ENCODE results near the gene ARMH3. TPM values are rescaled to one million over a fixed set of nuclear protein-coding genes. Genes with fewer than 3 reads are reported as not detected.

The ARMH3 gene
- total RNA-seq, 2 experiments from 2014 or later, result 25.2 to 26.3 TPM

DNA sequence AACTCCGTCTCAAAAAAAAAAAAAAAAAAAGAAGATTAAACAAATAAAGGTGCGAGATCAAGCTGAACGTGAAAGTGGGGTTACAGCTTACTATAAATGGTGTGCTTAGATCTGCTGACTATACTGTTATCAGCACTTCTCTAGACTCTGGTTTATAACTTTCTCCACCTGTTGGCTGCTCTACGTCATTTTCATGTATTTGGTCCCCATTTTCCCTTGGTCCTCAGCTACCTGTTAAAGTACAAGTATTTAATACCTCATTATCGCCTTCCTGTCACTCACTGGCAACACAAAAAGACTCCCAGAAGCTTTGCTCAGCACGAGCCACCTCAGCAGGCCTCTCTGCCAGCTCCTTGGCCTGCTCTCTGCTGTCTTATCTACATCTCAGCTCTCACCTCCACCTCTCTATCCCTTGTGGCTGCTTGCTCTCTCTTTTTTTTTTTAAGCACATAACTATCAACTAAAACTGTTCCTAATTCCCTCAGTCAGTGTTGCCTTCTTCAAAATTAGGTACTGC lies 95.0 kb downstream of the ARMH3 start:
- ChIA-PET CTCF (interaction anchor here (0.8 to 1.6 kb wide), 2 partner anchors 112 to 121 kb away, joined by 3 read pairs; no protein-coding TSS in a partner anchor), POLR2A (interaction anchor here (1.0 kb wide), 1 partner anchor 8 kb away, joined by 3 read pairs; no protein-coding TSS in a partner anchor)
- Mint-ChIP-seq H3K36me3 (ENCODE audit: low read depth) (peaks cover 15% of the 10 kb centered on the region), H3K27me3 (ENCODE audit: low read depth) (no peaks in the 10 kb centered on the region), H3K9me3 (ENCODE audit: insufficient read depth) (no peaks in the 10 kb centered on the region), H3K4me1 (ENCODE audit: low read depth) (no peaks in the 10 kb centered on the region), H3K27ac (no peak overlapping the region), H3K4me3 (no peak overlapping the region)
- DNase-seq (no peak), ATAC-seq (no peak)

DNA sequence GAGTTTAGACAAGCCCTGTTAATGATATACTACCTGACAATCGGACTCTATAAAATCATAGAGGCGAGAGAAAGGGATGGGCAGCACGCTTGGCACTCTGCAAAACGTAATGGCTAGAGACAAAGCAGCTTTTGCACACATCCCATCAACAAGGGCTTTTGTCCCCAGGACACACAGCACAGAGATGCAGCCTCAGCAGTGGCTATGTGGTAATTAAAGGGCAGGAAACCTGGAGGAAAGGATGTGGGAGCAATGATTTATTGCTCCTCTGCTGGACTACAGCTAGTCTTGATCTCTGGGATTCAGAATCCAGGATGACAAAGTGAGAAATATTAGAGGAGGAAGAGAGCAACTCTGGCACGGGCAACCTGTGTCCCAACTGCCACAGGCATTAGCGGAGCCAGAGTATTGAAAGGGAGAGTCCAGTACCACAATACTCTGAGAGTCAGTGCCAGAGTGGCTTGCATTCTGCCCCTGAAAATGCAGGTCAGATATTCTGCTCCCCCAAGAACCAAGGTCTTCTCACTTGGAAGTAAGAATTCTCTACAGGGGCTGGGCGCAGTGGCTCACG lies 96.5 kb downstream of the ARMH3 start:
- Mint-ChIP-seq H3K4me1 (ENCODE audit: low read depth) (no peaks in the 10 kb centered on the region), H3K27me3 (ENCODE audit: low read depth) (no peaks in the 10 kb centered on the region), H3K9me3 (ENCODE audit: insufficient read depth) (no peaks in the 10 kb centered on the region), H3K27ac (no peak overlapping the region), H3K4me3 (no peak overlapping the region), H3K36me3 (ENCODE audit: low read depth) (peaks cover 19% of the 10 kb centered on the region)
- DNase-seq (no peak), ATAC-seq (no peak)
- ChIA-PET POLR2A (interaction anchor here (0.9 kb wide), 1 partner anchor 9 kb away, joined by 3 read pairs; no protein-coding TSS in a partner anchor), CTCF (no interaction called here)

DNA sequence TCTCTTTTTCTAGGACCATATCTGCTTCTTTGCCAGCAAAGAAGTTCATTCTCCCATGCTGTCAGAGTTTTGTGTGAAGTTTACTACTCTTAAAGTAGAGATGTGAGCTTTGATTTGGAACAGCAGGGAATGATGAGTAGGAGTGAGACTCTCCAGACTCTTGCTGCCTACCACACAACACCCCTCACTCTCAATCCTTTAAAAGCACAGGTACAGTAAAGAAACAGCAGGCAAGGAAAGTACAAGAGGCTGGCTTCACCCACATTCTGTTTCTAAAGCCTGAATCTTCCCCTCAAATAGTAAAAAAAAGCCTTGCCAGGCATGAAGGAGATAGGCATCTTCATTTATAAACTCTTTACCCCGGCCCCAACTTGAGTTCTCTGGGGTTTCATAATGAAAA lies 97.3 kb downstream of the ARMH3 start:
- H3K36me3 Mint-ChIP-seq (ENCODE audit: low read depth), result peaks cover 26% of the 10 kb centered on the region
- CTCF ChIA-PET, result interaction anchor here (1.2 to 2.0 kb wide), 3 partner anchors 14 to 115 kb away, joined by 4 to 7 read pairs (median 5); no protein-coding TSS in a partner anchor
- ATAC-seq (no peak), DNase-seq (no peak)
- POLR2A ChIA-PET, result interaction anchor here (0.9 kb wide), 1 partner anchor 10 kb away, joined by 3 read pairs; no protein-coding TSS in a partner anchor
- no peak overlapping the region for H3K27ac Mint-ChIP-seq
- no peaks in the 10 kb centered on the region for H3K27me3 Mint-ChIP-seq (ENCODE audit: low read depth)
- H3K4me3 Mint-ChIP-seq, result no peak overlapping the region
- no peaks in the 10 kb centered on the region for H3K9me3 Mint-ChIP-seq (ENCODE audit: insufficient read depth)
- H3K4me1 Mint-ChIP-seq (ENCODE audit: low read depth), result no peaks in the 10 kb centered on the region

DNA sequence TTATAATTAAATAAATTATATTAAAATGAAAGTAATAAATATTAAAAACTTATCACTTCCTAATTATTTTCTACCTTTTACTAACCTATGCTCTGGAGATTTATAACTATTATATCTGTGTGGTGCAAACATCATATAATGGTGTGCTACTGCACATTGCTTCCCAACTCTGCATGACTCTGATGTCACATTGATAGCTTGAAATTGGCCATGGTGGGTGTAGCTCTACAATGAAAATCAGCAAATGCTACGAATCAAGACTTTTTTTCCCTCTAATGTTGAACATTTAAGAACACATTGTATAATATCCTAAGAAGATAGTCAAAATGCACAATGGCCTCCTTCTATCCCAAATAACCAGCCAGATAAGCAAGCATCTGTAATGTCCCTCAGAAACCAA lies 99.1 kb downstream of the ARMH3 start:
- H3K9me3 Mint-ChIP-seq (ENCODE audit: insufficient read depth), result no peaks in the 10 kb centered on the region
- DNase-seq, result no peak
- POLR2A ChIA-PET, result no interaction called here
- H3K4me1 Mint-ChIP-seq (ENCODE audit: low read depth), result no peaks in the 10 kb centered on the region
- ATAC-seq, result no peak
- CTCF ChIA-PET, result interaction anchor here (1.6 kb wide), 1 partner anchor 15 kb away, joined by 6 read pairs; no protein-coding TSS in a partner anchor
- no peak overlapping the region for H3K27ac Mint-ChIP-seq
- H3K27me3 Mint-ChIP-seq (ENCODE audit: low read depth), result no peaks in the 10 kb centered on the region
- peaks cover 43% of the 10 kb centered on the region for H3K36me3 Mint-ChIP-seq (ENCODE audit: low read depth)
- H3K4me3 Mint-ChIP-seq, result no peak overlapping the region

DNA sequence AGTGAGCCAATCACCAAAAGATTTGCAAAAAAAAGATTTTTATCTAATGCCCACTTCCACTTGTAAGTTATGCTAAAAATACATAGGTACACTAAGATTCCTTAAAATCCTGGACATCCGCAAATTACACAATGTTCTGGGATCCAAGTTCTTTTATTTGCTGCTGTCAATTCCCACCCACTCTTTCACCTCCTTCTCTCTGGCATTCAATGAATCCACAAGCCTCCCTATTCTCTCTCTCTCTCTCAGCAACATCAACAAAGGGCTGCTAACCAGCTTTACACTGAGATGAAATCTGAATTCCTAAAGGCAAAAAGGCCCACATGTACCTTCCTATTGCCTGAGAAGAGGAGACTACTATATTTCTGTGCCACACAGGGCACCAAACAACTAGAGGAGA lies 99.9 kb downstream of the ARMH3 start:
- Mint-ChIP-seq H3K27me3 (ENCODE audit: low read depth) (no peaks in the 10 kb centered on the region), H3K4me1 (ENCODE audit: low read depth) (no peaks in the 10 kb centered on the region), H3K9me3 (ENCODE audit: insufficient read depth) (no peaks in the 10 kb centered on the region), H3K36me3 (ENCODE audit: low read depth) (peaks cover 44% of the 10 kb centered on the region), H3K27ac (no peak overlapping the region), H3K4me3 (no peak overlapping the region)
- ChIA-PET CTCF (interaction anchor here (1.6 kb wide), 1 partner anchor 14 kb away, joined by 6 read pairs; no protein-coding TSS in a partner anchor), POLR2A (no interaction called here)
- ATAC-seq (no peak), DNase-seq (no peak)

DNA sequence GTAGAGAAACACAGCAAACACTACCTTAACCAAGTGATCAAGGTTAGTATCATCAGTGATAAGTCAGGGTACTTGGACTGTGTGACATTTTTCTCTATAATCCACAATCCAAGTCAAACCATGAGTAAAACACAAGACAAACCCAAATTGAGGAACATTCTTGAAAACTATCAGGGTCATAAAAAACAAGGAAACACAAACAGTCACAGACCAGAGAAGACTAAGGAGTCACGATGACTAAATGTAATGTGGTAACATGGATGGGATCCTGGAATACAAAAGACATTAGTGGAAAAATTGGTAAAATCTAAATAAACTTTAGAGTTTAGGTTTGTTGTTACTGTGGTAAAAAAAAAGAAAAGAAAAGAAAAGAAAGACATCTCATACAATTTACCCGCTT lies 103.8 kb downstream of the ARMH3 start:
- Mint-ChIP-seq H3K36me3 (ENCODE audit: low read depth) (peaks cover 65% of the 10 kb centered on the region), H3K27me3 (ENCODE audit: low read depth) (no peaks in the 10 kb centered on the region), H3K27ac (no peak overlapping the region), H3K9me3 (ENCODE audit: insufficient read depth) (peaks cover 14% of the 10 kb centered on the region), H3K4me3 (no peak overlapping the region), H3K4me1 (ENCODE audit: low read depth) (peaks cover 2% of the 10 kb centered on the region)
- DNase-seq (no peak), ATAC-seq (no peak)
- ChIA-PET POLR2A (no interaction called here), CTCF (no interaction called here)

DNA sequence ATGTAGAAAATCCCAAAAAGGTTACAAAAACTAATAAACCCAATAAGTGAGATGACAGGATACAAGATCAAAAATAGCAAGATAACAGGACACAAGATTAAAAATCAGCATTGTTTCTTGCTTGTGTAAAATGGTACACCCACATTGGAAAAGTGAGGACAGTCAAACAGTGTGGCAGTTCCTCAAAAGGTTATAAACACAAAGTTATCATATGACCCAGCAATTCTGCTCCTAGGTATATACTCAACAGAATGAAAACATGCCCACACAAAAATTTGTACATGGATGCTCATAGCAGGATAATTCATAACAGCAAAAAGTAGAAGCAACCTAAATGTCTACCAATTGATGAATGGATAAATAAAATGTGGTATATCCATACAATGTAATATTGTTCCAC lies 105.8 kb downstream of the ARMH3 start:
- H3K4me1 Mint-ChIP-seq (ENCODE audit: low read depth), result peaks cover 2% of the 10 kb centered on the region
- no peak overlapping the region for H3K27ac Mint-ChIP-seq
- peaks cover 60% of the 10 kb centered on the region for H3K36me3 Mint-ChIP-seq (ENCODE audit: low read depth)
- H3K27me3 Mint-ChIP-seq (ENCODE audit: low read depth), result no peaks in the 10 kb centered on the region
- ATAC-seq (no peak), DNase-seq (no peak)
- peaks cover 18% of the 10 kb centered on the region for H3K9me3 Mint-ChIP-seq (ENCODE audit: insufficient read depth)
- CTCF ChIA-PET, result no interaction called here
- no peak overlapping the region for H3K4me3 Mint-ChIP-seq
- POLR2A ChIA-PET, result no interaction called here

DNA sequence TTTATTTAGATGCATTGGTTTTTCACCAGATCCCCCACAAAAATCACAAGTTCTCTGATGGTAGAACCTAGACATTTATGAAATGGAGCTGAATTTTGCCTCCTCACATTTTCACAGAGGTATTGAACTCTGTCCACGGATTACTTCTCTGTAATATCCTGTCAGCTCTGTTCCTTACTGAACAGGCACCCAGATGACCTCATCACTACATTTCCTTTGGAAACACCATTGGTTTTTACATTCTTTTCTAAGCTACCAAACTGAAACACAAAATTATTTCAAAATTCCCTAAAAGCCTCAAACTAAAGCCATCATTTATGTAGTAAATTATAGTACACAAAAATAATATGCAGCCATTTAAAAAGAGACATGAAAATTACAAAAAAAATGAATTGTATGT lies 114.1 kb downstream of the ARMH3 start:
- Mint-ChIP-seq H3K4me3 (no peak overlapping the region), H3K36me3 (ENCODE audit: low read depth) (peaks cover 27% of the 10 kb centered on the region), H3K4me1 (ENCODE audit: low read depth) (no peaks in the 10 kb centered on the region), H3K27ac (no peak overlapping the region), H3K9me3 (ENCODE audit: insufficient read depth) (peaks cover 4% of the 10 kb centered on the region), H3K27me3 (ENCODE audit: low read depth) (no peaks in the 10 kb centered on the region)
- ChIA-PET POLR2A (no interaction called here), CTCF (interaction anchor here (0.8 to 2.7 kb wide), 6 partner anchors 14 to 131 kb away, joined by 3 to 7 read pairs (median 4); no protein-coding TSS in a partner anchor)
- ATAC-seq (no peak), DNase-seq (no peak)

DNA sequence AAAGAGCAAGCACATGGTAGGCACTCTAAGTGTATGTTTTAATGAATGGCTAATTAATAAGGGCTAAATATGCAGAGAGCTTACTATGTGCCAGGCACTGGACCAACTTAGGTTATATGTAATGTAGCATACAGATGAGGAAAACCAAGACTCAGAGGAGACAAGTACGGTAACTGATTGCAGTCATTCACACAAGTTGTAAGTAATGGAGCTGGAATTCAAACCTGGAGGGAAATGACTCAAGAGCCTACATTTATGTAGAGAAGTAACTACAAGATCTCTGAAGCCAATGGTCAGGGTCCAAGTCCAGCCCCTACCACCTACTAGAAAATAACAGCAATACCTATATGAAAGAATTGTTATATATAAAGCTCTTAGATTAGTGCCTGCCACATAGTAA lies 115.1 kb downstream of the ARMH3 start:
- CTCF ChIA-PET, result interaction anchor here (0.6 to 2.7 kb wide), 8 partner anchors 10 to 105 kb away, joined by 3 to 7 read pairs (median 4); no protein-coding TSS in a partner anchor

DNA sequence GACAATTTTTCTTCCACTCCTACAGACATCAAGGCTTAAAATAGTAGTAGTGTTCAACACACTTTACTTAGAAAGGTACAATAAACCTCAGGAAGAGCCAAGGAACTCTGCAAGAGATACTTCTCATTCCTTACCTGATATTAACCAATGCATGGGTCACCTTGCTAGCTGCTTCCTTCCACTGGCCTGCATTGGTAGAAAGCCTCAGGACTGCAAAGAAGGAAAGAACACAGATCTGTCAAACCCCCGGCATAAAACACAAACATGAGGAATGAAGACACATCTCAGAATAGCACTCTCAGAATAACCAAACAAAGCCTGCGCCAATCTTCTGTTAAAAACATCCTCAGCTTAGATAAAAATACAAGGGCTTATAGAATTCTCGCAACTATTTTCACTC lies 116.2 kb downstream of the ARMH3 start:
- POLR2A ChIA-PET, result interaction anchor here (0.6 kb wide), 1 partner anchor 374 kb away, joined by 3 read pairs; no protein-coding TSS in a partner anchor
- ATAC-seq (no peak), DNase-seq (no peak)
- Mint-ChIP-seq H3K4me1 (ENCODE audit: low read depth) (no peaks in the 10 kb centered on the region), H3K4me3 (no peak overlapping the region), H3K36me3 (ENCODE audit: low read depth) (peaks cover 17% of the 10 kb centered on the region), H3K9me3 (ENCODE audit: insufficient read depth) (no peaks in the 10 kb centered on the region), H3K27ac (no peak overlapping the region), H3K27me3 (ENCODE audit: low read depth) (no peaks in the 10 kb centered on the region)
- CTCF ChIA-PET, result interaction anchor here (0.9 to 1.5 kb wide), 2 partner anchors 8 to 71 kb away, joined by 3 to 4 read pairs; no protein-coding TSS in a partner anchor

More for the DNA sequence above, 115.1 kb downstream of the ARMH3 start:
- Mint-ChIP-seq H3K27ac (no peak overlapping the region), H3K4me1 (ENCODE audit: low read depth) (no peaks in the 10 kb centered on the region), H3K4me3 (no peak overlapping the region), H3K27me3 (ENCODE audit: low read depth) (no peaks in the 10 kb centered on the region), H3K9me3 (ENCODE audit: insufficient read depth) (no peaks in the 10 kb centered on the region), H3K36me3 (ENCODE audit: low read depth) (peaks cover 20% of the 10 kb centered on the region)
- no peak for ATAC-seq
- POLR2A ChIA-PET, result no interaction called here
- DNase-seq, result no peak

DNA sequence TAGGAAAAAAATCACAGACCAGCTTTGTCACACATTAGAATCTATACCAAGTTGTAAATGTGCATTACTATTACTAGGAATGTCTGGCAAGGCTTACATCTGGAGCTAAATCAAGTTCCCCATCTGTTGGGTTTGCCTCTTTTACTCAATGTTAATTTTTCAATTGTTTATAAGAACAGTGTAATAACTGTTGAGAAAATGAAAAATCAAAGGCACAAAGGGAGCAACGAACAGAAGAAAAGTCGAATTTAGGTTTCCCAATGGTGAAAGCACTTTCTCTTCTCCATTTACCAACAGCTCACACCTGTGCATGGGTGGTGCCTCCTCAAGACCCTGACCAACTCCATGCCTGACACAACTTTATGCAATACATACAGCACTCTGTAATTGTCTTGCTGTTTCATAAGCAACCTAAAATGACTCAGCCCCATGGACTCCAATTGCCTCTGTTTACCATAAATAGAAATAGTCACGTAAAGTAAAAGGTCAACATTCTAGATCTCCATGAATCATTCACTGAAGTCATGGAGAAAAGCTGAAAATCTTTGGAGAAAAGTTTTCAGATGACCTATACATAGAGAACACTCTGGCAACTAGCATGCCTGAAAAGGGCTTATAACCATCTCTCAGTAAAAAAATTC lies 116.8 kb downstream of the ARMH3 start:
- no peaks in the 10 kb centered on the region for H3K27me3 Mint-ChIP-seq (ENCODE audit: low read depth)
- ATAC-seq (no peak), DNase-seq (no peak)
- no peak overlapping the region for H3K27ac Mint-ChIP-seq
- H3K36me3 Mint-ChIP-seq (ENCODE audit: low read depth), result peaks cover 17% of the 10 kb centered on the region
- no peaks in the 10 kb centered on the region for H3K4me1 Mint-ChIP-seq (ENCODE audit: low read depth)
- no peak overlapping the region for H3K4me3 Mint-ChIP-seq
- H3K9me3 Mint-ChIP-seq (ENCODE audit: insufficient read depth), result no peaks in the 10 kb centered on the region
- ChIA-PET CTCF (interaction anchor here (0.9 to 1.5 kb wide), 2 partner anchors 49 to 71 kb away, joined by 3 to 4 read pairs; no protein-coding TSS in a partner anchor), POLR2A (interaction anchor here (0.6 kb wide), 1 partner anchor 374 kb away, joined by 3 read pairs; no protein-coding TSS in a partner anchor)

Measured in activated CD8-positive, alpha-beta T cell treated with anti-CD3 and anti-CD28 coated beads, Interleukin-2, amount 10 ng/mL, durations not matched to agents 7 days and 5 days (primary cell).